DND-41 (cell line): ENCODE data around the gene TIMM9.

Source experiments
- ATAC-seq: fragments of 200-7000 bp; cut with Tn5 transposase; 3 replicates; pipeline ENCODE4 v1.9.1; 2021; ENCODE audit warnings: low read depth; ENCODE audit not compliant: insufficient read depth
- DNase-seq: peaks from one replicate; pipeline ENCODE4 v3.0.0-alpha.2; 2020
- H2AFZ ChIP-seq: 2 replicates; pipeline ENCODE4 v1.6.0; 2012; ENCODE audit warnings: low read depth, low read length
- H3K27ac ChIP-seq: 2 replicates; pipeline ENCODE4 v1.5.1; 2012; ENCODE audit warnings: low read length, inconsistent platforms
- H3K27me3 ChIP-seq: fragments of 200-600 bp; sonication (generic); 2 replicates; pipeline ENCODE4 v1.6.0; 2012; ENCODE audit warnings: low read length, mild to moderate bottlenecking, inconsistent platforms; ENCODE audit not compliant: insufficient read depth, poor library complexity
- H3K36me3 ChIP-seq: 2 replicates; pipeline ENCODE4 v1.5.1; 2012; ENCODE audit warnings: low read length, inconsistent platforms; ENCODE audit not compliant: insufficient read depth
- H3K4me1 ChIP-seq: 2 replicates; pipeline ENCODE4 v1.5.1; 2012; ENCODE audit warnings: mild to moderate bottlenecking, low read length; ENCODE audit not compliant: insufficient read depth
- H3K4me2 ChIP-seq: 2 replicates; pipeline ENCODE4 v1.6.0; 2012; ENCODE audit warnings: mild to moderate bottlenecking, moderate library complexity, low read length, inconsistent platforms; ENCODE audit not compliant: insufficient read depth
- H3K4me3 ChIP-seq, 2 experiments: fragments of 200-600 bp in 1 of 2; shearing (Covaris generic) in 1 of 2; 2 replicates each; pipeline ENCODE4 v1.5.1; 2012 to 2016; ENCODE audit warnings: inconsistent platforms in 2 of 2, low read length in 2 of 2, mild to moderate bottlenecking in 2 of 2, low read depth in 1 of 2, moderate library complexity in 1 of 2
- H3K79me2 ChIP-seq: 2 replicates; pipeline ENCODE4 v1.6.0; 2012; ENCODE audit warnings: low read length, inconsistent platforms; ENCODE audit not compliant: insufficient read depth
- H3K9ac ChIP-seq: 2 replicates; pipeline ENCODE4 v1.6.0; 2012; ENCODE audit warnings: low read depth, mild to moderate bottlenecking, inconsistent platforms, low read length, moderate library complexity
- H3K9me3 ChIP-seq: 2 replicates; pipeline ENCODE4 v1.5.1; 2012; ENCODE audit warnings: low read length, moderate library complexity, mild to moderate bottlenecking, inconsistent platforms; ENCODE audit not compliant: insufficient read depth, severe bottlenecking
- H4K20me1 ChIP-seq: 2 replicates; pipeline ENCODE4 v1.6.0; 2012; ENCODE audit warnings: low read length; ENCODE audit not compliant: insufficient read depth
- CTCF ChIP-seq: IDR thresholded peaks from 2 replicates; pipeline ENCODE4 v1.5.1; 2012; ENCODE audit warnings: borderline replicate concordance, low read length, moderate library complexity, mild to moderate bottlenecking; ENCODE audit not compliant: poor library complexity, severe bottlenecking; ENCODE audit errors: extremely low read depth
- EZH2 ChIP-seq: IDR thresholded peaks from 3 replicates; pipeline ENCODE4 v1.6.1; 2012; ENCODE audit warnings: borderline replicate concordance, low read depth, mild to moderate bottlenecking, moderate library complexity, low read length, inconsistent platforms; ENCODE audit not compliant: severe bottlenecking

TIMM9 gene

GRCh38 chr14:58464652-58465051 lies 37.3 kb upstream of the TIMM9 start:
- TF ChIP-seq EZH2 (no peak), CTCF (no peak)

GRCh38 chr14:58463147-58463546 lies 35.8 kb upstream of the TIMM9 start:
- no peaks in the 10 kb centered on the region for H3K9me3 ChIP-seq
- no peaks in the 10 kb centered on the region for H4K20me1 ChIP-seq
- H3K4me2 ChIP-seq, result no peak overlapping the region
- no peaks in the 10 kb centered on the region for H3K79me2 ChIP-seq
- no peak overlapping the region for H3K4me3 ChIP-seq
- no peak for ATAC-seq
- TF ChIP-seq CTCF, result no peak
- TF ChIP-seq EZH2, result no peak
- no peaks in the 10 kb centered on the region for H3K27me3 ChIP-seq
- H3K27ac ChIP-seq, result no peak overlapping the region
- H2AFZ ChIP-seq, result no peak overlapping the region
- DNase-seq, result no peak
- H3K4me1 ChIP-seq, result no peaks in the 10 kb centered on the region
- no peak overlapping the region for H3K9ac ChIP-seq
- H3K36me3 ChIP-seq, result peaks cover 63% of the 10 kb centered on the region

More at GRCh38 chr14:58464652-58465051, 37.3 kb upstream of the TIMM9 start:
- no peaks in the 10 kb centered on the region for H3K9me3 ChIP-seq
- no peaks in the 10 kb centered on the region for H3K4me1 ChIP-seq
- no peak for ATAC-seq
- DNase-seq, result no peak
- H3K27ac ChIP-seq, result no peak overlapping the region
- H3K9ac ChIP-seq, result no peak overlapping the region
- H3K4me2 ChIP-seq, result no peak overlapping the region
- H2AFZ ChIP-seq, result no peak overlapping the region
- no peak overlapping the region for H3K4me3 ChIP-seq
- no peaks in the 10 kb centered on the region for H3K27me3 ChIP-seq
- H4K20me1 ChIP-seq, result no peaks in the 10 kb centered on the region
- H3K79me2 ChIP-seq, result no peaks in the 10 kb centered on the region
- peaks cover 71% of the 10 kb centered on the region for H3K36me3 ChIP-seq

- Histone ChIP-seq H3K9ac (no peak overlapping the region), H4K20me1 (no peaks in the 10 kb centered on the region), H3K9me3 (no peaks in the 10 kb centered on the region), H3K27me3 (no peaks in the 10 kb centered on the region), H3K27ac (no peak overlapping the region), H2AFZ (no peak overlapping the region), H3K4me1 (no peaks in the 10 kb centered on the region), H3K36me3 (peaks cover 62% of the 10 kb centered on the region; the same call in 1 of the 2 replicates), H3K4me2 (no peak overlapping the region), H3K79me2 (no peaks in the 10 kb centered on the region), H3K4me3 (no peak overlapping the region)
- TF ChIP-seq EZH2, result no peak
- ATAC-seq (no peak), DNase-seq (no peak)
Observed at GRCh38 chr14:58460772-58461171, 33.4 kb upstream of the TIMM9 start.

GRCh38 chr14:58455593-58456265 lies 28.4 kb upstream of the TIMM9 start:
- H3K36me3 ChIP-seq, result peaks cover 65% of the 10 kb centered on the region
- no peaks in the 10 kb centered on the region for H3K27me3 ChIP-seq
- H3K4me2 ChIP-seq, result no peak overlapping the region
- no peak overlapping the region for H3K4me3 ChIP-seq
- no peaks in the 10 kb centered on the region for H3K9me3 ChIP-seq
- no peak overlapping the region for H3K9ac ChIP-seq
- TF ChIP-seq EZH2 (no peak), CTCF (no peak)
- no peaks in the 10 kb centered on the region for H4K20me1 ChIP-seq
- no peaks in the 10 kb centered on the region for H3K79me2 ChIP-seq
- H3K27ac ChIP-seq, result no peak overlapping the region
- no peaks in the 10 kb centered on the region for H3K4me1 ChIP-seq
- H2AFZ ChIP-seq, result no peak overlapping the region
- ATAC-seq (no peak), DNase-seq (no peak)
